Stimulated activated CD8-positive, alpha-beta memory T cell treated with anti-CD3 and anti-CD28 coated beads, Interleukin-4, amount 100 ng/mL, for 4 hours (primary cell): ENCODE results near the gene SULT2B1.
"Not testable (repeated sequence)": the region's sequence is repeated elsewhere in the genome, so short reads cannot be mapped to it uniquely, and the experiment has no call there.

Experiments used
- DNase-seq, 2 donors: peaks; one replicate each; pipeline ENCODE4 v3.0.0-alpha.2; 2020; ENCODE audit warnings: low read depth in 2 of 2, low spot score in 1 of 2

The SULT2B1 gene

DNA sequence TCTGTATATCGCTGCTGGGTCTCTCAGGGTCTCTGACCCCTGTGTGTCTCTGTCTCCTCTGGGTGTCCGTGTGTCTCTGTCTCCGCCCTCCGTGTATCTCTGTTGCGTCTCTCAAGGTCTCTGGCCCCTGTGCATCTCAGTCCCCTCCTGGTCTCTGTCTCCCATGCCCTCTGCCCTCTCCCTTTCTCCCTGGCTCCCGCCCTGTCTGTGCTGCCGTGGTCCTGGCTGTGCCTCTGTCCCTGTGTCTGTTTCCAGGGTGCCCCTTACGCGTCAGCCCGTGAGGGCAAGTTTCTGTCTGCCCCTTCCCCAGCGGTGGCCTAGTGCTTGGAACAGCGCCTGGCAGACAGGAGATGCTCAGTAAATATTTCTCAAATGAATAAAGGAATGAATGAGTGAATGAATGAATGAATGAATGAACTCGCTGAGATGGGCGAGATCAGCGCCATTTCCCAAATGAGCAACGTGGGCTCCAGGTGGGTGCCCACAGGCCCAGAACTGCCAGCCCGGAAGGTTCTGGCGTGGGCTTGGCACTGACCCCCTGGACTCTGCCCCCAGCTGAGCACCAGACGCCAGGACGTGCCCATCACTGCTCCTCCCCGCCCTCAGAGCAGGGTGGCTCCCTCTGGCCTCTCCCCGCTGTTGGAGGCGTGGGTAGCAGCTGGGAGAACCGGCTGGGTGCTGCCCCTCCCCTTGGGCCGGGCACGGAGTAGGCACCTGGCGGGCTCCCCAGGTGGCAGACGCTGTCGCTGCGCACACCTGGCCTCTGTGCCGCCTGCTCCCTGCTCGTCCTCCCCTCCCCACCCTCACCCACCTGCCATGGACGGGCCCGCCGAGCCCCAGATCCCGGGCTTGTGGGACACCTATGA, at the start of gene SULT2B1:
TSS of gene SULT2B1 (plus strand) at position 736 of the 866 bp plus-strand sequence. CDS start at position 817, 81 bp downstream.
- DNase-seq = no peak

- DNase-seq = no peak
Observed at GRCh38 chr19:48502350-48503018, 49.5 kb upstream of the SULT2B1 start.

- no peak for DNase-seq
Observed at GRCh38 chr19:48506138-48506733, 45.7 kb upstream of the SULT2B1 start.

DNA sequence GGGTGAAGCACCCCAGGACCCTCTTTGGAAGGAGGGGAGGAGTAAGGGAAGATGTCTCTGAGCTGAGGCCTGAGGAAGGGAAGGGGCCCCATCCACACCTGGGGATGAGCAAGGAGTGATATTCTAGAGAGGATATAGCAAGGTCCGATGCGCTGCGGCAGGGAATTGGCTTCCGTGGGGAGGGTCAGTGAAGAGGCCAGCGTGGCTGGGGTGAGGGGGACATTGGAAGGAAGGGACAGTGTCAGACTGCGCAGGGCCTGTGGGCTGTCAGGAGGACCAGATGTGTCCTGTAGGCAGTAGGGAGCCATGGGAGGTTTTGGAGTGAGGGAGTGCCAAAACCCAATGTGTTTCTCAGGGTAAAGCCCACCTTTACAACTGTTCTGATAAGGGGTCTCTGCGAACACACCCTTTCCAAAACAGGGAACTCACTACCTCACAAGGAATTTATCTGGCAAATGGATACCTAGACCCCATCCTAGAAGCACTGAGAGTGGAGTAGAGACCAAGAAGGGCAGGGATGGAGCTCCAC, 44.0 kb upstream of the SULT2B1 start:
- DNase-seq = no peak

DNA sequence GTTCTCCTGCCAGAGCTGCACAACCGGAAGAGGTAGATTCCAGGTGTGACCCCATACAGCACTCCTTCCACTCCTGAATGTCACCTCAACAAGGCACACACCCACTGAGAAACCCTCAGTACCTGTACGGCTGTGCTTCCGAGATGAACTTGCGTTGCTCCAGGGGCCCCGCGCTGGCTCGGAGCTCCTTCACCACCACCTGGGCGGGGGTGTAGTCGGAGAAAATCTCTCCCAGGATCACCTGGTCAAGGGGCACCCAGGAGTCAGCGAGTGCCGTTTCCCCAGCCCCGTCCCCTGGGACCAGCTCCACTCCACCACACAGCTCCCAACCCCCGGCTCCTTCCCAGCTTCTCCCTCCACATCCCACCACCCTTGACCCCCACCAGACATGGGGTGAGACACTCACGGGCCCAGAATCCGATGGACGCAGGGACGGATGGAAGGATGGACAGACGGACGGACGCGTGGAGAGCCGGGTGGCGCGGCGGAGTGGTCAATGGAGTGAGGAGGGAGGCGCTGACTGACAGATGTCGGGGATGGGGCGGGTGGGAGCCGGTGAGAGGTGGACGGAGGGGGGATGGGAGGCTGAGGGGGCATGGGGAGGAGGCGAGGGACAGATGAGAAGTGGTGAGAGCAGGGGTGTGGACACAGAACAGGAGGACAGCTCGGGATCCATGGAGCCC, 43.1 kb upstream of the SULT2B1 start:
- DNase-seq = no peak

GRCh38 chr19:48509467-48510194, 42.3 kb upstream of the SULT2B1 start:
- no peak for DNase-seq

GRCh38 chr19:48510421-48511268, 41.3 kb upstream of the SULT2B1 start:
- DNase-seq = peak; percentile 45 to 52

- DNase-seq = no peak
Observed at GRCh38 chr19:48511321-48511731, 40.6 kb upstream of the SULT2B1 start.

- peak in 1 of 2 donors; percentile 60 for DNase-seq
Observed at GRCh38 chr19:48511800-48512503, 40.0 kb upstream of the SULT2B1 start, which contains the start of gene LMTK3. Gene LMTK3 (minus strand): TSS chr19:48511835. CDS start chr19:48511576, 259 bp downstream.

- no peak for DNase-seq
Observed at GRCh38 chr19:48512504-48513288, 39.3 kb upstream of the SULT2B1 start.

DNA sequence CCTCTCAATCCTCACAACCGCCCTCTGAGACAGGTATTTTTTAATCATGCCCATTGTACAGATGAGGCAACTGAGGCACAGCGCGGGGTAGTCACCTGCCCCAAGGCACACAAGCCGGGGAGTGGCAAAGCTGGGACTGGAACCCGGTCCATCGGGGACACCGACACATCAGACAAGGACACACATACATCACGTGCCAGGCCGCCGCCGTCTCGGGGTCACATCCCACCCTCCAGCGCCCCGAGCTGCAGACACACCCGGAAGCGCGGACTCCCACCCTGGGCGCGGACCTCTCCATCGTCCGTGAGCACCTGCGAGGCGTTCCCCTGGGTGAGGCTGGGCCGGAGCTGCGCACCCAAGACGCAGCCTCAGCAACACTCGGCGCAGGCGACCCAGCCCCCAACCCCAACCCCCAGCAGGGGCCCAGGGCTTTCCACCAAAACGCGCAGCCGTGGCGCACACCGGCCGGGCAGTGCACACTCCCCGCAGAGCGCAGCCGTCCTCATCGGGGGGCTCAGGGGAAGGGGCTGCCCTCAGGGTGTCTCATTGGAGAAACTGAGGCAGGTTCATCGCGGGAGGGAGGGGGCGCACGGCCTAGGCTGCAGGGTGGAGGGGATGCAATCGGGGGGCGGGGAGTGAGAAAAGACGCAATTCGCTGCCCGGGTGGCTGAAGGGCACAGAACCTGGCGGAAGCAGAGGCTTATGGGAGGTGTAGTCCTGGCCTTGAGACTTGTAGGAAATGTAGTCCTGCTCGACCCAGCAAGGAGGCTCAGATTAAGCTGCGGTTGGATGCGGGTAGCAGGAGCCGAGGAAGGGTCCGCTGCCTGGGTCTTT, 38.5 kb upstream of the SULT2B1 start:
- peak in 1 of 2 donors; percentile 47 for DNase-seq

DNA sequence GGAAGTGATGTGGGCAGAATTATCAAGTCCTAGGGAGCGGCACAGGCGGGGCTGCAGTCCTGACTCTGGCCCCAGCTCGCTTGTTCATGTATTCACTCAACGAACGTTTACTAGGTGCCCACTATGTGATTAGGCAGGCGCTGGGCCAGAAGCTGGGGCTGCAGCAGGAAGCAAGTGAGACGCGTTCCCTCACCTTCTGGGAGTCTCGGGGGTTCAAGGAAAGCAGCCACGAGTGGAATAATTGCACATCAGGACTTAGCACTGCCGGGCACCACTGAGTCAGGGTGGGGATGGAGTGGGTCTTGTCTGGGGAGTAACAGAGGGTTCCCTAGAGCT, 37.9 kb upstream of the SULT2B1 start:
- DNase-seq = no peak

GRCh38 chr19:48516536-48516935, 35.4 kb upstream of the SULT2B1 start:
- DNase-seq = no peak

- DNase-seq = no peak
Observed at GRCh38 chr19:48518207-48518606, 33.8 kb upstream of the SULT2B1 start.

DNA sequence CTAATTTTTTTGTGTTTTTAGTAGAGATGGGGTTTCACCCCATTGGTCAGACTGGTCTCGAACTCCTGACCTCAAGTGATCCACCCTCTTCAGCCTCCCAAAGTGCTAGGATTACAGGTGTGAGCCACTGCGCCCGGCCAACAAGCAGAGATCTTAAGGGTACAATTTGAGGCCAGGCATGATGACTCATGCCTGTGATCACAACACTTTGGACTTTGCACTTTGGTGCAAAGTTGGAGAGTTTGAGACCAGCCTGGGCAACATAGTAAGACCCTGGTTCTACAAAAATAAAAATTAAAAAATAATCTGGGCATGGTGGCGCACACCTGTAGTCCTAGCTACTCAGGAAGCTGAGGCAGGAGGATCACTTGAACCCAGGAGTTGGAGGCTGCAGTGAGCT, 32.5 kb upstream of the SULT2B1 start:
- not testable (repeated sequence) for DNase-seq

DNA sequence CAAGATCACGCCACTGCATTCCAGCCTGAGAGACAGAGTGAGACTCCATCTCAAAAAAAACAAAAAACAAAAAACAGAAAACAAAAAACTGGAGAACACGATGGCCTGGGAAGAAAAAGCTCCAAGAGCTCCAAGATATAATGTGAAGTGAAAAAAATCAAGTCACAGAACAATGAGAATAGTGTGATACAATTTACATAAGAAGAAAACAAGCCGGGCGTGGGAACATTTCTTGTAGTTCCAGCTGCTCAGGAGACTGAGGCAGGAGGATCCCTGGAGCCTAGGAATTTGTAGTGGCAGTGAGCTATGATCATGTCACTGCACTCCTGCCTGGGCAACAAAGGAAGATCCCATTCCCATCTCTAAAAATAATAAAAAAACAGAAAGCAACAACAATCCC, 31.8 kb upstream of the SULT2B1 start:
- no peak for DNase-seq

GRCh38 chr19:48524221-48524620, 27.8 kb upstream of the SULT2B1 start:
- no peak for DNase-seq
